Endodermal cell (in vitro differentiated cells): ENCODE results near the gene TARS3. TPM values are rescaled to one million over a fixed set of nuclear protein-coding genes. Genes with fewer than 3 reads are reported as not detected.
A peak's percentile ranks its signal among the peaks of the same experiment; 100 is the strongest.

ENCODE experiments used
- DNase-seq: peaks from one replicate; pipeline ENCODE4 v3.0.0-alpha.2; 2017
- H3K27ac ChIP-seq: 2 replicates; pipeline ENCODE4 v1.5.1; 2013; ENCODE audit warnings: mild to moderate bottlenecking, low read depth, low read length, moderate library complexity
- H3K27me3 ChIP-seq: 2 replicates; pipeline ENCODE4 v1.6.1; 2013; ENCODE audit warnings: mild to moderate bottlenecking, low read length, moderate library complexity; ENCODE audit not compliant: insufficient read depth, control insufficient read depth, poor library complexity, severe bottlenecking
- H3K36me3 ChIP-seq: 2 replicates; pipeline ENCODE4 v1.7.0; 2013; ENCODE audit warnings: mild to moderate bottlenecking, low read length, moderate library complexity; ENCODE audit not compliant: control insufficient read depth, insufficient read depth
- H3K4me1 ChIP-seq: one replicate; pipeline ENCODE4 v1.7.0; 2013; ENCODE audit warnings: low read length; ENCODE audit not compliant: control insufficient read depth, insufficient read depth
- H3K4me3 ChIP-seq: 2 replicates; pipeline ENCODE4 v1.5.1; 2013; ENCODE audit warnings: mild to moderate bottlenecking, low read length, moderate library complexity
- H3K9ac ChIP-seq: 2 replicates; pipeline ENCODE4 v1.6.1; 2013; ENCODE audit warnings: mild to moderate bottlenecking, low read length, moderate library complexity; ENCODE audit not compliant: poor library complexity, severe bottlenecking; ENCODE audit errors: extremely low read depth
- H3K9me3 ChIP-seq: 2 replicates; pipeline ENCODE4 v1.6.1; 2013; ENCODE audit warnings: mild to moderate bottlenecking, low read length, moderate library complexity; ENCODE audit not compliant: control insufficient read depth
- H3K27ac Mint-ChIP-seq: 2 replicates; pipeline ENCODE4 v1.8.0; 2020; ENCODE audit warnings: mixed read lengths
- H3K27me3 Mint-ChIP-seq: 2 replicates; pipeline ENCODE4 v1.8.0; 2021; ENCODE audit warnings: mild to moderate bottlenecking, mixed read lengths; ENCODE audit not compliant: insufficient read depth
- H3K36me3 Mint-ChIP-seq: 2 replicates; pipeline ENCODE4 v1.8.0; 2020; ENCODE audit warnings: low read depth, mixed read lengths
- H3K4me1 Mint-ChIP-seq: 2 replicates; pipeline ENCODE4 v1.8.0; 2020; ENCODE audit warnings: mixed read lengths
- H3K4me3 Mint-ChIP-seq: 2 replicates; pipeline ENCODE4 v1.8.0; 2020; ENCODE audit warnings: mild to moderate bottlenecking, moderate library complexity, mixed read lengths
- H3K9me3 Mint-ChIP-seq: 2 replicates; pipeline ENCODE4 v1.8.0; 2020; ENCODE audit warnings: mild to moderate bottlenecking, mixed read lengths
- CTCF ChIP-seq: fragments of 200-600 bp; sonication (generic); conservative IDR thresholded peaks from 2 replicates; pipeline ENCODE4 v1.5.0; 2021; ENCODE audit warnings: antibody characterized with exemption, mild to moderate bottlenecking
- WGBS, 2 experiments: methylation state at CpG; one replicate each; pipeline versions ENCODE4 v1.1.5 to v1.1.7; 2013; ENCODE audit warnings: missing lambda C conversion rate in 2 of 2, mixed read lengths in 1 of 2; ENCODE audit not compliant: insufficient coverage in 1 of 2, insufficient read length in 1 of 2; 5-methylcytosine and 5-hydroxymethylcytosine counted together
- total RNA-seq, 2 donors: library from RNA; stranded (reverse); fragmentation: NEBNext Ultra II Directional in 1 of 2; extraction: Animal tissue kit (Norgen Biotek cat#: 25700) in 1 of 2; gene quantifications; 2 replicates in 1 of 2; 3 replicates in 1 of 2; pipeline ENCODE4 v1.2.1, GENCODE V29; 2021

The TARS3 gene
- total RNA-seq, 2 donors from 2014 or later: 11.7 to 13.6 TPM

GRCh38 chr15:101675796-101676582, 48.3 kb downstream of the TARS3 start:
- H3K27me3 ChIP-seq: no peaks in the 10 kb centered on the region
- H3K27me3 Mint-ChIP-seq: no peaks in the 10 kb centered on the region
- peak; percentile 60 for DNase-seq
- peaks cover 18% of the 10 kb centered on the region for H3K36me3 ChIP-seq
- H3K9me3 Mint-ChIP-seq: no peaks in the 10 kb centered on the region
- WGBS, 2 experiments: 70 to 73% methylated on average over 13 to 16 of the region's 16 CpGs
- H3K9ac ChIP-seq: no peak overlapping the region
- H3K27ac Mint-ChIP-seq: peak overlapping the region; percentile 28
- peaks cover 35% of the 10 kb centered on the region for H3K36me3 Mint-ChIP-seq
- H3K9me3 ChIP-seq: no peaks in the 10 kb centered on the region
- H3K4me3 Mint-ChIP-seq: peak overlapping the region; percentile 1
- H3K27ac ChIP-seq: no peak overlapping the region
- peaks cover 3% of the 10 kb centered on the region for H3K4me1 ChIP-seq
- no peak overlapping the region for H3K4me3 ChIP-seq
- H3K4me1 Mint-ChIP-seq: peaks cover 8% of the 10 kb centered on the region
- no peak for TF ChIP-seq CTCF

GRCh38 chr15:101675015-101675414, 49.3 kb downstream of the TARS3 start:
- no peaks in the 10 kb centered on the region for H3K27me3 ChIP-seq
- H3K27me3 Mint-ChIP-seq: no peaks in the 10 kb centered on the region
- DNase-seq: no peak

GRCh38 chr15:101672298-101672697, 52.0 kb downstream of the TARS3 start:
- Histone ChIP-seq H3K4me3 (no peak overlapping the region), H3K9ac (no peak overlapping the region), H3K27ac (no peak overlapping the region), H3K27me3 (no peaks in the 10 kb centered on the region), H3K36me3 (peaks cover 18% of the 10 kb centered on the region), H3K4me1 (peaks cover 3% of the 10 kb centered on the region), H3K9me3 (peaks cover 1% of the 10 kb centered on the region)
- H3K36me3 Mint-ChIP-seq: peaks cover 45% of the 10 kb centered on the region
- 87 to 88% methylated on average over 9 of the region's 9 CpGs for WGBS, 2 experiments
- no peak overlapping the region for H3K27ac Mint-ChIP-seq
- H3K4me1 Mint-ChIP-seq: peaks cover 8% of the 10 kb centered on the region
- H3K27me3 Mint-ChIP-seq: no peaks in the 10 kb centered on the region
- no peak overlapping the region for H3K4me3 Mint-ChIP-seq
- peak; percentile 43 for TF ChIP-seq CTCF
- DNase-seq: peak; percentile 67
- no peaks in the 10 kb centered on the region for H3K9me3 Mint-ChIP-seq

More at GRCh38 chr15:101675015-101675414, 49.3 kb downstream of the TARS3 start:
- no peak overlapping the region for H3K27ac ChIP-seq
- H3K4me1 Mint-ChIP-seq: peaks cover 8% of the 10 kb centered on the region
- H3K9me3 ChIP-seq: no peaks in the 10 kb centered on the region
- 94 to 100% methylated on average over 2 to 5 of the region's 5 CpGs for WGBS, 2 experiments
- TF ChIP-seq CTCF: no peak
- no peak overlapping the region for H3K9ac ChIP-seq
- no peak overlapping the region for H3K4me3 Mint-ChIP-seq
- no peak overlapping the region for H3K4me3 ChIP-seq
- H3K4me1 ChIP-seq: peaks cover 3% of the 10 kb centered on the region
- H3K36me3 Mint-ChIP-seq: peaks cover 41% of the 10 kb centered on the region
- H3K36me3 ChIP-seq: peaks cover 18% of the 10 kb centered on the region
- no peak overlapping the region for H3K27ac Mint-ChIP-seq
- no peaks in the 10 kb centered on the region for H3K9me3 Mint-ChIP-seq
